Measurements from ENCODE around the gene ARHGAP1. TPM values are rescaled to one million over a fixed set of nuclear protein-coding genes. Genes with fewer than 3 reads are reported as not detected.

Gene ARHGAP1
- total RNA-seq, 4 donors from 2014 or later, result 30.8 to 57.9 (median 47.7) TPM

DNA sequence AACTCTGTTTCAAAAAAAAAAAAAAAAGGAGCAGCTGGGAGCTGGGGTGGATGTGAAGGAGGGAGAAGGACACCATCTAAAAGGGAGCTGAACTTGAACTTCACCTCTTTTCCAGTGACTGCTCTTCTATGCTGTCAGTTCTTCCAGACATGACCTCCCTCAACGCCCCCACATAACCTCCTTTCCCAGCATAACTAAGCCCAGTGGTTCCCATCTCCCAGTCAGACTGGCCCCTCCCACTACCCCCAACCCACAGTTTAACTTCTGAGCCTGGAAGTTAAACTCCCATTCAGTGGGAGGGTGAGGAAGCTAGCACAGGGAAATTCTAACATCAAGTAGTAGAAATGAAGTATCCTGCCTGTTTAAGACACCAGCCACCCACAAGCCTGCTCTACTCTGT lies 1.8 kb downstream of the ARHGAP1 start:
- no peak for TF ChIP-seq POLR2A (IDR thresholded peaks at IDR 0.05)
- TF ChIP-seq, protein P1, sequence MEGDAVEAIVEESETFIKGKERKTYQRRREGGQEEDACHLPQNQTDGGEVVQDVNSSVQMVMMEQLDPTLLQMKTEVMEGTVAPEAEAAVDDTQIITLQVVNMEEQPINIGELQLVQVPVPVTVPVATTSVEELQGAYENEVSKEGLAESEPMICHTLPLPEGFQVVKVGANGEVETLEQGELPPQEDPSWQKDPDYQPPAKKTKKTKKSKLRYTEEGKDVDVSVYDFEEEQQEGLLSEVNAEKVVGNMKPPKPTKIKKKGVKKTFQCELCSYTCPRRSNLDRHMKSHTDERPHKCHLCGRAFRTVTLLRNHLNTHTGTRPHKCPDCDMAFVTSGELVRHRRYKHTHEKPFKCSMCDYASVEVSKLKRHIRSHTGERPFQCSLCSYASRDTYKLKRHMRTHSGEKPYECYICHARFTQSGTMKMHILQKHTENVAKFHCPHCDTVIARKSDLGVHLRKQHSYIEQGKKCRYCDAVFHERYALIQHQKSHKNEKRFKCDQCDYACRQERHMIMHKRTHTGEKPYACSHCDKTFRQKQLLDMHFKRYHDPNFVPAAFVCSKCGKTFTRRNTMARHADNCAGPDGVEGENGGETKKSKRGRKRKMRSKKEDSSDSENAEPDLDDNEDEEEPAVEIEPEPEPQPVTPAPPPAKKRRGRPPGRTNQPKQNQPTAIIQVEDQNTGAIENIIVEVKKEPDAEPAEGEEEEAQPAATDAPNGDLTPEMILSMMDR (IDR thresholded peaks at IDR 0.05), result no peak
- Histone ChIP-seq H3K27ac (no peak overlapping the region), H3K4me3 (replicated peaks in 1 of 3) (no peak overlapping the region), H3K9me3 (no peaks in the 10 kb centered on the region), H3K36me3 (peaks cover 23 to 27% of the 10 kb centered on the region in 2 donors), H3K27me3 (no peaks in the 10 kb centered on the region), H3K4me1 (peaks cover 16 to 34% of the 10 kb centered on the region in 2 donors)
- 70 to 89% methylated on average over 1 of the region's 1 CpG for WGBS, 2 donors
- DNase-seq, result no peak
- intact Hi-C loops (cut with DNase I), result no loop called here

DNA sequence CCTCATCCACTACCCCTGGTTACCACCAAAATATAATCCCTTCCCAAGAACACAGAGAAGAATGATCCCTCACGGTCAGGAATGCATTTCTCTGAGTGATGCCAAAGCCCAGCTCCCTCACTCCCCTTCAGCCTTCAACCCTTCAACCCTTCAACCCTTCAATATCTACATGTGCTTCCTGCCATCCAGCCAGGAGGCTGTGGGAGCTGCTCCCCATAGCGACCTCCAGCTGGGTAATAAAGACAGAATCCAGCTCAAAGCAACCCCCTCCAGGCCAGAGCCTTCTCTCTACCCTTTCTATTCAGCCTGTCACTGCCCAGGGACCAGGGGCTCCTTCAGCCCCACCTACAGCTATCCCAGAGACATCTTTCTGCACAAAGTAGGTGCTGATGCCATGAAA lies 2.7 kb downstream of the ARHGAP1 start:
- no peaks in the 10 kb centered on the region for H3K27me3 ChIP-seq
- no peak for DNase-seq
- intact Hi-C loops (cut with DNase I), result no loop called here
- peaks cover 18 to 25% of the 10 kb centered on the region in 2 donors for H3K36me3 ChIP-seq
- H3K27ac ChIP-seq, result peak overlapping the region in 2 of 3 donors; percentile 28 to 31
- H3K4me3 ChIP-seq (replicated peaks in 1 of 3), result no peak overlapping the region
- H3K9me3 ChIP-seq, result no peaks in the 10 kb centered on the region
- peaks cover 16 to 34% of the 10 kb centered on the region in 2 donors for H3K4me1 ChIP-seq
- TF ChIP-seq, protein P1 (IDR thresholded peaks at IDR 0.05), result no peak
- TF ChIP-seq POLR2A (IDR thresholded peaks at IDR 0.05), result no peak
- WGBS, 2 donors, result 41 to 46% methylated on average over 2 of the region's 2 CpGs

DNA sequence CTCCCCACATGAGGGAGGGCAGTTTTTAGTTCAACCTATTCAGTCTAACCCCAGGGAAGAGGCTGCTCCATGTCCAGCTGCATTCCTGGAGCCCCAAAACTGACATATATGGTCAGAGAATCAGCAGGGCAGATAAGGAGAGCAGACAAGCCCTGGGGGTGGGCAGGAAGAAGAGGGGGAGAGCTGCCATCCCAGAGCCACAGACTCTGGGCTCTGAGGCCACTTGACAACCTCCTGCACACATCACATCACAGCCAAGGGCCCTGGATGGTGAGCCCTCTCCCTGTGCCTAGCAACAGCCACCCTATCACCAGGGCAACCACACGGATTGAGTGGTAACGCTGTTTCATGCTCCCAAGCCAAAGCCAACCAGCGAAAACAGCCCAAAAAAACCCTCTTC lies 3.1 kb downstream of the ARHGAP1 start:
- H3K4me1 ChIP-seq, result peaks cover 16 to 34% of the 10 kb centered on the region in 2 donors
- H3K27me3 ChIP-seq, result no peaks in the 10 kb centered on the region
- intact Hi-C loops (cut with DNase I), result no loop called here
- no peaks in the 10 kb centered on the region for H3K9me3 ChIP-seq
- WGBS, 2 donors, result 24 to 32% methylated on average over 3 of the region's 3 CpGs
- peaks cover 18 to 23% of the 10 kb centered on the region in 2 donors for H3K36me3 ChIP-seq
- H3K27ac ChIP-seq, result peak overlapping the region in 1 of 3 donors; percentile 28
- DNase-seq, result no peak
- TF ChIP-seq, protein P1 (IDR thresholded peaks at IDR 0.05), result no peak
- H3K4me3 ChIP-seq (replicated peaks in 1 of 3), result no peak overlapping the region

DNA sequence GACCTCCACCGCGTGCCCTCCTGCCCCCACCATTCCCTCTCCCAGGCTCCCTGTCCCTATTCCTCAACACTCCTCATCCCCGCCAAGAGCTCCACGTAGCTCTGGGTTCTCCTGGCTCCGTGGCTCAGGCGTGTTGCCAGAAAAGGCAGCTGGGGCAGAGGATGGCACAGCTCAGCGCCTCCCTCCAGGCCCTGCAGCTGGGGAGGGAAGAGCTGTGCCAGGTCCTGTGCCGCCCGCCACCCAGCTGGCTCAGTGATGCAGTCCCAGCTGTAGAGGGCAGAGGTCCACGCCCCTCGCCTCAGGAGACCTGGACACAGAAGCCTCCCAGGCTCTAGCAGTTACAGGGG lies 4.2 kb downstream of the ARHGAP1 start:
- intact Hi-C loops (cut with DNase I), result no loop called here
- no peak for DNase-seq
- Histone ChIP-seq H3K9me3 (no peaks in the 10 kb centered on the region), H3K36me3 (peaks cover 18 to 30% of the 10 kb centered on the region in 2 donors), H3K27me3 (no peaks in the 10 kb centered on the region), H3K27ac (no peak overlapping the region), H3K4me3 (replicated peaks in 1 of 3) (no peak overlapping the region), H3K4me1 (peaks cover 7 to 26% of the 10 kb centered on the region in 2 donors)
- WGBS, 2 donors, result 80 to 86% methylated on average over 7 to 10 of the region's 11 CpGs
- TF ChIP-seq POLR2A (IDR thresholded peaks at IDR 0.05), result no peak
- TF ChIP-seq, protein P1 (IDR thresholded peaks at IDR 0.05), result no peak

DNA sequence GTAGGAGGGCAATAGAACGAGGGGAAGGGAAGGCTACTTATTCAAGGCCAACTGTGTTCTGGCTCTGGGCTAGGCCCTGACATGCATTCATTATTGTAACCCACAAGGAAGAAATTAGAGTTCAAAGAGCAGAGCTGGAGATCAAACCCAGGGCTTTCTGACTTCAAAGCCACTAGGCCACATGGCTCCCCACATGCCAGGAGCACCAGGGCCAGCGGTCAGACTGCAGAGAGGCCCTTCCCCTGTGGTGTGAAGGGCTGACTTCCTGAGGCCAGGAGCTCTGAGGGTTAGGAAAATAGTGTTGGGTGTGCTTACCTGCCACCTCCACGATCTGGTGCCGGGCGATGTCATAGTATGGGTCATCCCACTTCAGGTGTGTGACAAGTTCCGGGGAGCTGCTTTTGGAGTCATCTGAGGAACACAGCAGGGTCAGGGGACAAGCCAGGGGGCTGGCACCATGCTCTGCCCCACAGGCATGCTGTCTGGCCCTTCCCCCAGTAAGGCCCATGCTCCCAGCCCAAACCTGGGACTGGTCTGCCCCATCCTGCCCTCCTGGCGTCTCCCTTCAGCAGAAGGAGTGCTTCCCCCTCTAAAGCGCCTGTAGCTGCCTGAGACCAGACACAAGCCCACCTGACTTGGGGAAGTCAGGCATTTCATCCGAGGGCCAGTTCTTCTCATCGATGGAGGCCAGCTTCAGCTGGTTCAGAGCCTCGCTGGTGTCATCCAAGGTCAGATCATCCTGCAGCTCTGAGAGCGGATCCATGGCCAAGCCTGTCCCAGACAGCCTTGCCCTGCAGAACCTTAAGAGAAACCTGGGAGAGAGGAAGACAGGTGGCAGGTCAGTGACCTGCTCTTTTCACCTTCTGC lies 4.8 kb downstream of the ARHGAP1 start:
- Histone ChIP-seq H3K9me3 (no peaks in the 10 kb centered on the region), H3K4me3 (replicated peaks in 1 of 3) (no peak overlapping the region), H3K4me1 (peaks cover 7 to 26% of the 10 kb centered on the region in 2 donors), H3K27me3 (no peaks in the 10 kb centered on the region), H3K27ac (no peak overlapping the region), H3K36me3 (peaks cover 18 to 30% of the 10 kb centered on the region in 2 donors)
- no peak for DNase-seq
- no peak for TF ChIP-seq POLR2A (IDR thresholded peaks at IDR 0.05)
- TF ChIP-seq, protein P1 (IDR thresholded peaks at IDR 0.05), result no peak
- intact Hi-C loops (cut with DNase I), result no loop called here
- 89 to 97% methylated on average over 7 to 8 of the region's 12 CpGs for WGBS, 2 donors

All from thyroid gland (tissue), 4 donors.